Endothelial cell of umbilical vein (primary cell): Measurements from ENCODE around the gene STK39. TPM values are rescaled to one million over a fixed set of nuclear protein-coding genes. Genes with fewer than 3 reads are reported as not detected.

Experiments
- BruUV-seq: library from RNA; stranded (reverse); fragments of 400-500 nt; replicated peaks from 2 replicates; lab custom pipeline; 2021; lab: Mats Ljungman, UMichigan
- CTCF ChIA-PET: fragments of 300-600, 350-600 bp; sonication (Branson Sonifier 250); formaldehyde crosslinking; loops from one replicate; lab custom pipeline; 2021; ENCODE audit warnings: antibody characterized with exemption, inconsistent platforms; lab: Charles Lee
- POLR2A ChIA-PET: fragments of 300-600, 350-600 bp; sonication (Branson Sonifier 250); formaldehyde crosslinking; loops from one replicate; lab custom pipeline; 2021; ENCODE audit warnings: antibody characterized with exemption, inconsistent platforms; lab: Charles Lee
- DNase-seq: peaks from one replicate; pipeline ENCODE4 v3.0.0-alpha.2; 2011; ENCODE audit warnings: low read depth, low spot score
- FAIRE-seq: peaks from 2 replicates; lab custom pipeline; 2011; peaks lifted over from hg19 to GRCh38; lab: Jason Lieb, UNC
- H2AFZ ChIP-seq: 2 replicates; pipeline ENCODE4 v1.6.0; 2012; ENCODE audit warnings: low read depth, low read length, control low read depth, inconsistent platforms
- H3K27ac ChIP-seq: 2 replicates; pipeline ENCODE4 v1.5.1; 2011; ENCODE audit warnings: low read depth, mild to moderate bottlenecking, control low read depth, low read length, moderate library complexity; ENCODE audit not compliant: insufficient read depth
- H3K27me3 ChIP-seq, 2 experiments: 2 replicates each; pipeline versions ENCODE4 v1.6.0 to v1.6.1; 2011; ENCODE audit warnings: low read length in 2 of 2, mixed read lengths in 1 of 2; ENCODE audit not compliant: control insufficient read depth in 2 of 2, insufficient read depth in 2 of 2
- H3K36me3 ChIP-seq, 2 experiments: 2 replicates in 1 of 2; 3 replicates in 1 of 2; pipeline ENCODE4 v1.5.1; 2011; ENCODE audit warnings: low read length in 2 of 2, mild to moderate bottlenecking in 1 of 2, moderate library complexity in 1 of 2; ENCODE audit not compliant: control insufficient read depth in 2 of 2, insufficient read depth in 2 of 2; ENCODE audit errors: extremely low read depth in 1 of 2
- H3K4me1 ChIP-seq: 3 replicates; pipeline ENCODE4 v1.5.1; 2011; ENCODE audit warnings: mild to moderate bottlenecking, low read length; ENCODE audit not compliant: control insufficient read depth, insufficient read depth; ENCODE audit errors: extremely low read depth
- H3K4me2 ChIP-seq: 2 replicates; pipeline ENCODE4 v1.6.1; 2011; ENCODE audit warnings: low read length, control low read depth, mixed read lengths; ENCODE audit not compliant: insufficient read depth
- H3K4me3 ChIP-seq, 3 experiments: fragments of 200-600 bp in 1 of 3; sonication (generic), shearing (Covaris generic) in 1 of 3; replicated peaks in 1 of 3; 2 replicates each; pipeline ENCODE4 v1.5.1; 2011 to 2016; ENCODE audit warnings: control low read depth in 3 of 3, low read length in 3 of 3, mild to moderate bottlenecking in 2 of 3, inconsistent platforms in 1 of 3, low read depth in 1 of 3, moderate library complexity in 1 of 3; ENCODE audit not compliant: insufficient read depth in 1 of 3
- H3K79me2 ChIP-seq: 2 replicates; pipeline ENCODE4 v1.6.0; 2012; ENCODE audit warnings: low read length, inconsistent platforms; ENCODE audit not compliant: control insufficient read depth, insufficient read depth
- H3K9ac ChIP-seq: replicated peaks from 2 replicates; pipeline ENCODE3; 2011; ENCODE audit warnings: low read length, control low read depth; ENCODE audit not compliant: insufficient read depth; ENCODE audit errors: extremely low read depth
- H3K9me1 ChIP-seq: replicated peaks from 3 replicates; pipeline ENCODE4 v1.6.0; 2011; ENCODE audit warnings: mild to moderate bottlenecking, low read length; ENCODE audit not compliant: control insufficient read depth, insufficient read depth; ENCODE audit errors: extremely low read depth
- H3K9me3 ChIP-seq: replicated peaks from 2 replicates; pipeline ENCODE4 v1.5.1; 2012; ENCODE audit warnings: low read length, inconsistent platforms; ENCODE audit not compliant: control insufficient read depth, insufficient read depth
- H4K20me1 ChIP-seq: replicated peaks from 2 replicates; pipeline ENCODE3; 2011; ENCODE audit warnings: mild to moderate bottlenecking, low read length; ENCODE audit not compliant: control insufficient read depth, insufficient read depth; ENCODE audit errors: extremely low read depth
- EZH2 ChIP-seq: IDR thresholded peaks from 2 replicates; pipeline ENCODE4 v1.6.1; 2012; ENCODE audit warnings: borderline replicate concordance, low read depth, mild to moderate bottlenecking, moderate library complexity, low read length, inconsistent platforms; ENCODE audit not compliant: severe bottlenecking
- FOS ChIP-seq: IDR thresholded peaks from 2 replicates; pipeline ENCODE4 v1.6.1; 2011; ENCODE audit warnings: mild to moderate bottlenecking, low read length, moderate library complexity, borderline replicate concordance; ENCODE audit not compliant: insufficient read depth
- GATA2 ChIP-seq: IDR thresholded peaks from 2 replicates; pipeline ENCODE4 v1.7.0; 2011; ENCODE audit warnings: low read depth, mild to moderate bottlenecking, moderate library complexity, mixed read lengths, low read length; ENCODE audit not compliant: insufficient read length, insufficient read depth
- JUN ChIP-seq: IDR thresholded peaks from 2 replicates; pipeline ENCODE4 v1.6.1; 2011; ENCODE audit warnings: borderline replicate concordance, low read depth; ENCODE audit not compliant: insufficient read length, insufficient read depth
- MYC ChIP-seq: IDR thresholded peaks from one replicate; pipeline ENCODE4 v1.6.1; 2011; ENCODE audit warnings: mild to moderate bottlenecking, low read depth, low read length
- POLR2A ChIP-seq: IDR thresholded peaks from 2 replicates; pipeline ENCODE4 v1.6.1; 2012; ENCODE audit warnings: low read depth, mild to moderate bottlenecking, control low read depth, low read length
- POLR2AphosphoS5 ChIP-seq: IDR thresholded peaks from 2 replicates; pipeline ENCODE4 v1.6.1; 2012; ENCODE audit warnings: low read depth, mild to moderate bottlenecking, control low read depth, low read length, moderate library complexity; ENCODE audit not compliant: insufficient read depth
- dilution Hi-C: fragments of 300-500 bp; cut with MboI; formaldehyde crosslinking; loops from one replicate; pipeline ENCODE4 v1.15.0; 2019; ENCODE audit warnings: low sequenced_read_pairs; ENCODE audit not compliant: extremely low pct_ligation_motif_present
- intact Hi-C: fragments of 100-400 bp; cut with micrococcal nuclease; formaldehyde crosslinking; loops from one replicate; pipeline ENCODE4 v1.10.0; 2022
- polyA plus RNA-seq, 4 experiments: library from polyadenylated mRNA; depleted of rRNA in 3 of 4; stranded (reverse) in 3 of 4; unstranded in 1 of 4; fragments of >200 nt; gene quantifications; 2 replicates each; pipeline versions ENCODE4 v1.2.1 to v1.2.3, GENCODE V29; 2011 to 2012; ENCODE audit warnings: missing spikeins in 1 of 4
- total RNA-seq: library from RNA; stranded (reverse); gene quantifications from 2 replicates; pipeline ENCODE4 v1.2.3, GENCODE V29; 2021
- TF ChIP-seq, protein P1 (sequence below), 2 donors: IDR thresholded peaks; 1 replicate in 1 of 2; 2 replicates in 1 of 2; pipeline ENCODE4 v1.5.1; 2011; ENCODE audit warnings: low read length in 2 of 2, mild to moderate bottlenecking in 2 of 2, moderate library complexity in 2 of 2, control low read depth in 1 of 2, inconsistent platforms in 1 of 2, low read depth in 1 of 2; ENCODE audit not compliant: insufficient read depth in 1 of 2; ENCODE audit errors: extremely low read depth in 1 of 2
- TF ChIP-seq, protein P2 (sequence below): IDR thresholded peaks from 2 replicates; pipeline ENCODE4 v1.6.1; 2011; ENCODE audit not compliant: insufficient read depth, insufficient read length

Gene STK39
- total and polyA plus RNA-seq, 2 donors (not counting 3 experiments of a cell fraction or from before 2014, with no cell fraction given): 4.6 to 13.1 TPM

DNA sequence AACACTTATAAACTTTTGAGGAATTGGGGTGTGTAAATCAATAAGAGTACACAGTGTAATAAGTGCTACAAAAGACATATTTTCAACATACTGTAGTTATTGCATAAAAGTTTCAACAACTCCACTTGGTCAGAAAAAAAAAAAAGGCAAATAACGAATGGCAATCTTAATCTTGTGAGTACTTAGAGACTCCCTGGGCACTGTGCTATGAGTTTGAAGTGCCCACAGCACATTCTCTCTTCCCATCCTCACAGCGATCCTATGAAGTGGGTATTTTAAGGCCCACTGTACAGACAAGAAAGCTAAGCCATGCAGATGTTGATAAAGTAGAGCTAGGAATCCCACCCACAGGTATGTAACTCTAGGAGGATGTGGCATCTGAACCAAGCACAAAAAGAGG is 112.3 kb downstream of the STK39 start:
- H3K9ac ChIP-seq: no peak overlapping the region
- CTCF ChIA-PET: interaction anchor here (0.7 to 2.7 kb wide), 10 partner anchors 15 to 786 kb away, joined by 3 to 25 read pairs (median 4); no protein-coding TSS in a partner anchor
- H2AFZ ChIP-seq: no peak overlapping the region
- POLR2A ChIA-PET: no interaction called here
- TF ChIP-seq, protein P1, sequence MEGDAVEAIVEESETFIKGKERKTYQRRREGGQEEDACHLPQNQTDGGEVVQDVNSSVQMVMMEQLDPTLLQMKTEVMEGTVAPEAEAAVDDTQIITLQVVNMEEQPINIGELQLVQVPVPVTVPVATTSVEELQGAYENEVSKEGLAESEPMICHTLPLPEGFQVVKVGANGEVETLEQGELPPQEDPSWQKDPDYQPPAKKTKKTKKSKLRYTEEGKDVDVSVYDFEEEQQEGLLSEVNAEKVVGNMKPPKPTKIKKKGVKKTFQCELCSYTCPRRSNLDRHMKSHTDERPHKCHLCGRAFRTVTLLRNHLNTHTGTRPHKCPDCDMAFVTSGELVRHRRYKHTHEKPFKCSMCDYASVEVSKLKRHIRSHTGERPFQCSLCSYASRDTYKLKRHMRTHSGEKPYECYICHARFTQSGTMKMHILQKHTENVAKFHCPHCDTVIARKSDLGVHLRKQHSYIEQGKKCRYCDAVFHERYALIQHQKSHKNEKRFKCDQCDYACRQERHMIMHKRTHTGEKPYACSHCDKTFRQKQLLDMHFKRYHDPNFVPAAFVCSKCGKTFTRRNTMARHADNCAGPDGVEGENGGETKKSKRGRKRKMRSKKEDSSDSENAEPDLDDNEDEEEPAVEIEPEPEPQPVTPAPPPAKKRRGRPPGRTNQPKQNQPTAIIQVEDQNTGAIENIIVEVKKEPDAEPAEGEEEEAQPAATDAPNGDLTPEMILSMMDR (IDR thresholded peaks at IDR 0.05; ENCODE audit: extremely low read depth in 1 of 2, insufficient read depth in 1 of 2, low read depth in 1 of 2, low read length in 2 of 2): no peak
- TF ChIP-seq JUN (no peak), POLR2AphosphoS5 (no peak), GATA2 (no peak), FOS (no peak), POLR2A (no peak), MYC (no peak), EZH2 (no peak)
- TF ChIP-seq, protein P2, sequence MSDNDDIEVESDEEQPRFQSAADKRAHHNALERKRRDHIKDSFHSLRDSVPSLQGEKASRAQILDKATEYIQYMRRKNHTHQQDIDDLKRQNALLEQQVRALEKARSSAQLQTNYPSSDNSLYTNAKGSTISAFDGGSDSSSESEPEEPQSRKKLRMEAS: no peak
- H3K27me3 ChIP-seq: no peaks in the 10 kb centered on the region
- no peaks in the 10 kb centered on the region for H3K9me1 ChIP-seq
- no peaks in the 10 kb centered on the region for H3K36me3 ChIP-seq
- no TSS peak for BruUV-seq
- H3K27ac ChIP-seq: no peak overlapping the region
- no peak overlapping the region for H3K4me3 ChIP-seq
- FAIRE-seq (no peak), DNase-seq (no peak)
- no peaks in the 10 kb centered on the region for H4K20me1 ChIP-seq
- peak overlapping the region; percentile 49 for H3K4me2 ChIP-seq
- peaks cover 9% of the 10 kb centered on the region for H3K4me1 ChIP-seq
- intact Hi-C loops: loop anchor here (1.0 to 10.0 kb wide), 4 partner anchors 112 to 782 kb away; partner anchors contain the start of gene STK39
- H3K79me2 ChIP-seq: no peaks in the 10 kb centered on the region
- no peaks in the 10 kb centered on the region for H3K9me3 ChIP-seq
- dilution Hi-C loops: no loop called here
